ENCODE measurements around the gene DGKD.

DNA sequence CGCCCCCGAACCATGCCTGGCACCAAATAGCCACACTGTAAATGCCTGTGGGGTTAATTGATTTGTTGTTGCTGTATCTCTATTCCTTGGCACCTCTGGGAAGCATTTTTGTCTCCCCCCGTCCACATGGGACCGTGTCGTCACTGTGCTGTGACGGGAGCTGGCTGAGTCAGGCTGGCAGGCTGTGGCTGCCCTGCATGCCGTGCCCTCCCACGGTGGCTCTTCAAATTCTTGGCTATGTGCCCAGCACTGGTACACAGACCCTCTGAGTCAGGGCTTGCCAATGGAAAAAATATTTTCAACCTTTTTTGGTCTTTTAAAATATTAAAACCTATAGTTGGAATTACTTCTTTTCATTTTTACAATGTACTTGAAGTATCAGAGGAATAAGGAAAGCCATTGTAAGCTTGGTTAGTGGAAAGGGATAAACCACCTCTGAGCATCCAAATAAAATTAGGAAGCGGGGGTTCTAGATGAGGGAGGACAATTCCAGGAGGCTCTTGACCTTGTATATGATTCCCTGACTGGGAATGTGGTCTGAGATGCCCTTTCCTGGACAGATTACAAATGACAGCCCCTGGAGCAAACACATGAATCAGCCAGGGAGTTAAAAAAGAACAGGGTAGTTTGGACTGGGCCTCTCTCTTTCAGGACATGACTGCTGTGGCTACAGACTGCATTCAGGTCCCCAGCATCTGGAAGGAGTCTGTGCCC, 59.4 kb downstream of the DGKD start:
- TF ChIP-seq, protein P1, sequence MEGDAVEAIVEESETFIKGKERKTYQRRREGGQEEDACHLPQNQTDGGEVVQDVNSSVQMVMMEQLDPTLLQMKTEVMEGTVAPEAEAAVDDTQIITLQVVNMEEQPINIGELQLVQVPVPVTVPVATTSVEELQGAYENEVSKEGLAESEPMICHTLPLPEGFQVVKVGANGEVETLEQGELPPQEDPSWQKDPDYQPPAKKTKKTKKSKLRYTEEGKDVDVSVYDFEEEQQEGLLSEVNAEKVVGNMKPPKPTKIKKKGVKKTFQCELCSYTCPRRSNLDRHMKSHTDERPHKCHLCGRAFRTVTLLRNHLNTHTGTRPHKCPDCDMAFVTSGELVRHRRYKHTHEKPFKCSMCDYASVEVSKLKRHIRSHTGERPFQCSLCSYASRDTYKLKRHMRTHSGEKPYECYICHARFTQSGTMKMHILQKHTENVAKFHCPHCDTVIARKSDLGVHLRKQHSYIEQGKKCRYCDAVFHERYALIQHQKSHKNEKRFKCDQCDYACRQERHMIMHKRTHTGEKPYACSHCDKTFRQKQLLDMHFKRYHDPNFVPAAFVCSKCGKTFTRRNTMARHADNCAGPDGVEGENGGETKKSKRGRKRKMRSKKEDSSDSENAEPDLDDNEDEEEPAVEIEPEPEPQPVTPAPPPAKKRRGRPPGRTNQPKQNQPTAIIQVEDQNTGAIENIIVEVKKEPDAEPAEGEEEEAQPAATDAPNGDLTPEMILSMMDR (IDR thresholded peaks at IDR 0.05): no peak
- TF ChIP-seq POLR2A (IDR thresholded peaks at IDR 0.05): no peak

Data from Peyer's patch (tissue), 4 donors.